Keratinocyte (primary cell): ENCODE results near the gene CFAP46. TPM values are rescaled to one million over a fixed set of nuclear protein-coding genes. Genes with fewer than 3 reads are reported as not detected.

Experiments
- DNase-seq: peaks from one replicate; pipeline ENCODE4 v3.0.0-alpha.2; 2011; ENCODE audit warnings: low read depth, missing footprints, low spot score
- FAIRE-seq: peaks from 2 replicates; lab custom pipeline; 2011; peaks lifted over from hg19 to GRCh38; lab: Jason Lieb, UNC
- H2AFZ ChIP-seq: 2 replicates; pipeline ENCODE4 v1.6.0; 2012; ENCODE audit warnings: low read length, control low read depth, inconsistent platforms; ENCODE audit not compliant: control insufficient read depth
- H3K27ac ChIP-seq: 2 replicates; pipeline ENCODE4 v1.5.1; 2011; ENCODE audit warnings: low read length; ENCODE audit not compliant: control insufficient read depth, insufficient read depth
- H3K27me3 ChIP-seq: 3 replicates; pipeline ENCODE4 v1.6.0; 2011; ENCODE audit warnings: low read length; ENCODE audit not compliant: control insufficient read depth, insufficient read depth; ENCODE audit errors: extremely low read depth
- H3K36me3 ChIP-seq, 2 experiments: 2 replicates in 1 of 2; 3 replicates in 1 of 2; pipeline ENCODE4 v1.5.1; 2011; ENCODE audit warnings: low read length in 2 of 2, mild to moderate bottlenecking in 1 of 2; ENCODE audit not compliant: control insufficient read depth in 2 of 2, insufficient read depth in 2 of 2; ENCODE audit errors: extremely low read depth in 1 of 2
- H3K4me1 ChIP-seq: 3 replicates; pipeline ENCODE4 v1.5.1; 2011; ENCODE audit warnings: low read length; ENCODE audit not compliant: control insufficient read depth, insufficient read depth; ENCODE audit errors: extremely low read depth
- H3K4me2 ChIP-seq: 3 replicates; pipeline ENCODE4 v1.6.0; 2011; ENCODE audit warnings: low read depth, low read length; ENCODE audit not compliant: control insufficient read depth, insufficient read depth; ENCODE audit errors: extremely low read depth
- H3K4me3 ChIP-seq, 3 experiments: fragments of 200-600 bp in 1 of 3; sonication (generic) in 1 of 3; 2 replicates in 2 of 3; 3 replicates in 1 of 3; pipeline ENCODE4 v1.5.1; 2011 to 2016; ENCODE audit warnings: low read length in 3 of 3, mild to moderate bottlenecking in 3 of 3, control low read depth in 2 of 3, inconsistent platforms in 1 of 3, low read depth in 1 of 3, mixed read lengths in 1 of 3, mixed run types in 1 of 3, moderate library complexity in 1 of 3; ENCODE audit not compliant: control insufficient read depth in 2 of 3, insufficient read depth in 2 of 3; ENCODE audit errors: extremely low read depth in 1 of 3
- H3K79me2 ChIP-seq: 2 replicates; pipeline ENCODE4 v1.6.0; 2012; ENCODE audit warnings: low read length; ENCODE audit not compliant: control insufficient read depth, insufficient read depth
- H3K9ac ChIP-seq: 3 replicates; pipeline ENCODE4 v1.6.0; 2011; ENCODE audit warnings: low read length; ENCODE audit not compliant: control insufficient read depth, insufficient read depth; ENCODE audit errors: extremely low read depth
- H3K9me1 ChIP-seq: 3 replicates; pipeline ENCODE4 v1.6.0; 2011; ENCODE audit warnings: low read length; ENCODE audit not compliant: control insufficient read depth, insufficient read depth; ENCODE audit errors: extremely low read depth
- H3K9me3 ChIP-seq: 2 replicates; pipeline ENCODE4 v1.5.1; 2012; ENCODE audit warnings: low read depth, low read length; ENCODE audit not compliant: control insufficient read depth
- H4K20me1 ChIP-seq: 3 replicates; pipeline ENCODE4 v1.6.0; 2011; ENCODE audit warnings: low read length; ENCODE audit not compliant: control insufficient read depth, insufficient read depth; ENCODE audit errors: extremely low read depth
- EZH2 ChIP-seq: IDR thresholded peaks from one replicate; pipeline ENCODE4 v1.6.1; 2012; ENCODE audit warnings: inconsistent platforms, mild to moderate bottlenecking, low read length, moderate library complexity
- dilution Hi-C: fragments of 300-500 bp; cut with MboI; formaldehyde crosslinking; loops from one replicate; pipeline ENCODE4 v1.7.0; 2020; ENCODE audit warnings: low sequenced_read_pairs; ENCODE audit not compliant: extremely low pct_ligation_motif_present
- polyA plus RNA-seq, 5 experiments: library from polyadenylated mRNA; depleted of rRNA in 3 of 5; stranded (reverse) in 3 of 5; stranded (forward) in 1 of 5; unstranded in 1 of 5; fragments of >200 nt; gene quantifications; 1 replicate in 1 of 5; 2 replicates in 3 of 5; 3 replicates in 1 of 5; pipeline versions ENCODE4 v1.2.1 to v1.2.3, GENCODE V29; 2011 to 2012; ENCODE audit warnings: missing spikeins in 2 of 5, low read depth in 1 of 5, low replicate concordance in 1 of 5
- TF ChIP-seq, protein P1 (sequence below), 3 experiments: IDR thresholded peaks in 1 of 3; conservative IDR thresholded peaks in 1 of 3; optimal IDR thresholded peaks in 1 of 3; 2 replicates in 2 of 3; 3 replicates in 1 of 3; pipeline versions ENCODE3 to v1.5.1; 2011; ENCODE audit warnings: low read length in 3 of 3, mild to moderate bottlenecking in 3 of 3, moderate library complexity in 2 of 3, control low read depth in 1 of 3, inconsistent platforms in 1 of 3; ENCODE audit not compliant: insufficient read depth in 2 of 3; ENCODE audit errors: extremely low read depth in 1 of 3

CFAP46 gene
- polyA plus RNA-seq, 1 donor (not counting 4 experiments of a cell fraction or from before 2014, with no cell fraction given), result 1.00 TPM

GRCh38 chr10:132836832-132837540, 105.4 kb downstream of the CFAP46 start:
- Histone ChIP-seq H3K79me2 (no peaks in the 10 kb centered on the region), H3K9me1 (no peaks in the 10 kb centered on the region), H3K9me3 (peaks cover 13% of the 10 kb centered on the region), H2AFZ (no peak overlapping the region), H3K27ac (no peak overlapping the region), H3K9ac (no peak overlapping the region), H4K20me1 (no peaks in the 10 kb centered on the region), H3K4me2 (no peak overlapping the region), H3K27me3 (peaks cover 22% of the 10 kb centered on the region), H3K4me1 (no peaks in the 10 kb centered on the region), H3K4me3 (no peak overlapping the region), H3K36me3 (no peaks in the 10 kb centered on the region)
- TF ChIP-seq, protein P1, sequence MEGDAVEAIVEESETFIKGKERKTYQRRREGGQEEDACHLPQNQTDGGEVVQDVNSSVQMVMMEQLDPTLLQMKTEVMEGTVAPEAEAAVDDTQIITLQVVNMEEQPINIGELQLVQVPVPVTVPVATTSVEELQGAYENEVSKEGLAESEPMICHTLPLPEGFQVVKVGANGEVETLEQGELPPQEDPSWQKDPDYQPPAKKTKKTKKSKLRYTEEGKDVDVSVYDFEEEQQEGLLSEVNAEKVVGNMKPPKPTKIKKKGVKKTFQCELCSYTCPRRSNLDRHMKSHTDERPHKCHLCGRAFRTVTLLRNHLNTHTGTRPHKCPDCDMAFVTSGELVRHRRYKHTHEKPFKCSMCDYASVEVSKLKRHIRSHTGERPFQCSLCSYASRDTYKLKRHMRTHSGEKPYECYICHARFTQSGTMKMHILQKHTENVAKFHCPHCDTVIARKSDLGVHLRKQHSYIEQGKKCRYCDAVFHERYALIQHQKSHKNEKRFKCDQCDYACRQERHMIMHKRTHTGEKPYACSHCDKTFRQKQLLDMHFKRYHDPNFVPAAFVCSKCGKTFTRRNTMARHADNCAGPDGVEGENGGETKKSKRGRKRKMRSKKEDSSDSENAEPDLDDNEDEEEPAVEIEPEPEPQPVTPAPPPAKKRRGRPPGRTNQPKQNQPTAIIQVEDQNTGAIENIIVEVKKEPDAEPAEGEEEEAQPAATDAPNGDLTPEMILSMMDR (optimal IDR thresholded peaks at IDR 0.05 in 1 of 3, IDR thresholded peaks at IDR 0.05 in 1 of 3, conservative IDR thresholded peaks at IDR 0.05 in 1 of 3; ENCODE audit: extremely low read depth in 1 of 3, insufficient read depth in 2 of 3, low read length in 3 of 3), result peak; percentile 73 to 94 (median 75)
- no peak for TF ChIP-seq EZH2
- no peak for DNase-seq
- dilution Hi-C loops, result no loop called here
- no peak for FAIRE-seq

- peaks cover 8% of the 10 kb centered on the region for H3K9me3 ChIP-seq
- H3K9ac ChIP-seq, result no peak overlapping the region
- DNase-seq (no peak), FAIRE-seq (no peak)
- dilution Hi-C loops, result no loop called here
- no peak overlapping the region for H2AFZ ChIP-seq
- H3K27ac ChIP-seq, result no peak overlapping the region
- H3K4me3 ChIP-seq, result no peak overlapping the region
- no peaks in the 10 kb centered on the region for H3K4me1 ChIP-seq
- H3K79me2 ChIP-seq, result no peaks in the 10 kb centered on the region
- TF ChIP-seq, protein P1 (optimal IDR thresholded peaks at IDR 0.05 in 1 of 3, IDR thresholded peaks at IDR 0.05 in 1 of 3, conservative IDR thresholded peaks at IDR 0.05 in 1 of 3; ENCODE audit: extremely low read depth in 1 of 3, insufficient read depth in 2 of 3, low read length in 3 of 3), result no peak
- TF ChIP-seq EZH2, result no peak
- H3K4me2 ChIP-seq, result no peak overlapping the region
- no peaks in the 10 kb centered on the region for H3K9me1 ChIP-seq
- H3K27me3 ChIP-seq, result peaks cover 22% of the 10 kb centered on the region
- H4K20me1 ChIP-seq, result no peaks in the 10 kb centered on the region
- no peaks in the 10 kb centered on the region for H3K36me3 ChIP-seq
These were observed 106.0 kb downstream of the CFAP46 start for GRCh38 chr10:132836248-132836831.
